Colonic mucosa (tissue), 4 donors: ENCODE data around the gene ABHD14A. TPM values are rescaled to one million over a fixed set of nuclear protein-coding genes. Genes with fewer than 3 reads are reported as not detected.
A peak's percentile ranks its signal among the peaks of the same experiment; 100 is the strongest.
"Not testable (repeated sequence)": the region's sequence is repeated elsewhere in the genome, so short reads cannot be mapped to it uniquely, and the experiment has no call there.

Experiments
- DNase-seq: peaks from one replicate; pipeline ENCODE4 v3.0.0-alpha.2; 2020
- H3K27ac ChIP-seq: fragments of 200-600 bp; one replicate; pipeline ENCODE4 v1.8.0; 2021
- H3K27me3 ChIP-seq: fragments of 200-600 bp; one replicate; pipeline ENCODE4 v1.8.0; 2021
- H3K36me3 ChIP-seq: fragments of 200-600 bp; one replicate; pipeline ENCODE4 v1.8.0; 2021
- H3K4me1 ChIP-seq: fragments of 200-600 bp; one replicate; pipeline ENCODE4 v1.8.0; 2021; ENCODE audit warnings: mild to moderate bottlenecking
- H3K4me3 ChIP-seq: fragments of 200-600 bp; one replicate; pipeline ENCODE4 v1.8.0; 2021
- H3K9ac ChIP-seq, 2 donors: one replicate each; pipeline ENCODE4 v1.7.0; 2013; ENCODE audit warnings: control low read depth in 2 of 2, low read depth in 2 of 2, low read length in 2 of 2
- H3K9me3 ChIP-seq: fragments of 200-600 bp; one replicate; pipeline ENCODE4 v1.8.0; 2021
- CTCF ChIP-seq: fragments of 200-600 bp; IDR thresholded peaks from one replicate; pipeline ENCODE4 v1.8.0; 2022; ENCODE audit warnings: antibody characterized with exemption, mild to moderate bottlenecking
- intact Hi-C: fragments of 100-400 bp; cut with DNase I; formaldehyde crosslinking; loops from one replicate; pipeline ENCODE4 v1.14.1; 2022
- total RNA-seq, 2 donors: library from RNA; stranded (reverse); fragmentation: NEBNext Ultra II Directional in 1 of 2; extraction: Animal tissue kit (Norgen Biotek cat#: 25700) in 1 of 2; gene quantifications; one replicate each; pipeline ENCODE4 v1.2.1, GENCODE V29; 2021
- donor health status: healthy.
- donor health status: DM: no; HTN: no; CAD: no.
- donor health status: DM: no; HTN: no; CAD: no.

Gene ABHD14A
- total RNA-seq, 2 donors from 2014 or later, result 7.4 to 9.6 TPM

DNA sequence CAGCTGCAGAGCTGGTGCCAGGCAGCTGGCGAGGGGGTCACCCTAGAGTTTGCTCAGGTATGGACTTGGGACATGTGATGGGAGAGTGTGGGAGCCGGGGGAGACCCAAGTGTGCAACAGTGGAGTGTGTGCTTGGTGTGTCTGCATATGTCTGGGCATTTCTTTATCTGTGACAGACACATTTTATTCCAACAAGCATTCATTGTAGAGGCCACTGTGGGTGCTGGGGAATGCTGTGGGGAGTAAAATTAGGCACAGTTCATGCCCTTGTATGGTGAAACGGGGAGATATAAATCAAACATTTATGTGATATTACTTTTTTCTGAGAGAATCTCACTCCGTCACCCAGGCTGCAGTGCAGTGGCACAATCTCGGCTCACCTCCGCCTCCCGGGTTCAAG lies 12.7 kb downstream of the ABHD14A start:
- Histone ChIP-seq H3K4me1 (peaks cover 8% of the 10 kb centered on the region), H3K9me3 (no peaks in the 10 kb centered on the region), H3K27me3 (no peaks in the 10 kb centered on the region), H3K36me3 (no peaks in the 10 kb centered on the region), H3K4me3 (no peak overlapping the region), H3K9ac (no peak overlapping the region), H3K27ac (no peak overlapping the region)
- intact Hi-C loops, result no loop called here
- TF ChIP-seq CTCF, result no peak
- no peak for DNase-seq

GRCh38 chr3:51988286-51989146 lies 13.7 kb downstream of the ABHD14A start:
- Histone ChIP-seq H3K9ac (peak overlapping the region in 1 of 2 donors; percentile 7), H3K36me3 (no peaks in the 10 kb centered on the region), H3K27ac (no peak overlapping the region), H3K27me3 (no peaks in the 10 kb centered on the region), H3K9me3 (no peaks in the 10 kb centered on the region), H3K4me3 (no peak overlapping the region), H3K4me1 (peaks cover 8% of the 10 kb centered on the region)
- TF ChIP-seq CTCF, result no peak
- intact Hi-C loops, result no loop called here
- DNase-seq, result no peak

- intact Hi-C loops, H3K4me3 ChIP-seq, H3K9me3 ChIP-seq, H3K27me3 ChIP-seq, H3K36me3 ChIP-seq, H3K4me1 ChIP-seq, DNase-seq, H3K9ac ChIP-seq, H3K27ac ChIP-seq: not testable (repeated sequence)
These were observed 15.7 kb downstream of the ABHD14A start for GRCh38 chr3:51990501-51990971.

- H3K4me1 ChIP-seq, result peaks cover 6% of the 10 kb centered on the region
- H3K27ac ChIP-seq, result no peak overlapping the region
- no peaks in the 10 kb centered on the region for H3K27me3 ChIP-seq
- no peak overlapping the region for H3K4me3 ChIP-seq
- no peaks in the 10 kb centered on the region for H3K9me3 ChIP-seq
- no peak for DNase-seq
- peak overlapping the region; percentile 20 to 46 for H3K9ac ChIP-seq
- intact Hi-C loops, result no loop called here
- no peak for TF ChIP-seq CTCF
- peaks cover 9% of the 10 kb centered on the region for H3K36me3 ChIP-seq
These were observed 17.3 kb downstream of the ABHD14A start for GRCh38 chr3:51992017-51992682.

DNA sequence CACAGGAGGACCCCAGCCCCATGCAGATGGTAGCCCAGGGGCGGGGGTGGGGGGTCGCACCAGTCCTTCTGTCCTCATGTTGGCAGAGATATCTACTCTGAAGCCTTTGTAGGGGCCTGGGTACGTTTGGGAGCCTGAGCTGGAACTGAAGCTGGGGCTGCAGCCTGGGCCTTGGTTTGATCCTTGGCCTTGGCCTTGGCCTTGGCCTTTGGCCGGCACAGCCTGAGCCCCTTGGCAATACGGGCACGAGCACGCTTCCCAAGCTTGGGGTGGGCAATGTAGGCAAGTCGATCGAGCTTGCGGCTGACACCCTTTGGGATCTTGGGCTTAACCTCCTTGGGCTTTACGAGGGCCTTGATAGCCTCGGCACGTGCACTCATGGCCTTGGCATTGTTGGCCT lies 18.8 kb downstream of the ABHD14A start:
- H3K36me3 ChIP-seq, DNase-seq, H3K27ac ChIP-seq, H3K4me3 ChIP-seq, intact Hi-C loops, H3K27me3 ChIP-seq, H3K9me3 ChIP-seq, H3K9ac ChIP-seq, H3K4me1 ChIP-seq: not testable (repeated sequence)

DNA sequence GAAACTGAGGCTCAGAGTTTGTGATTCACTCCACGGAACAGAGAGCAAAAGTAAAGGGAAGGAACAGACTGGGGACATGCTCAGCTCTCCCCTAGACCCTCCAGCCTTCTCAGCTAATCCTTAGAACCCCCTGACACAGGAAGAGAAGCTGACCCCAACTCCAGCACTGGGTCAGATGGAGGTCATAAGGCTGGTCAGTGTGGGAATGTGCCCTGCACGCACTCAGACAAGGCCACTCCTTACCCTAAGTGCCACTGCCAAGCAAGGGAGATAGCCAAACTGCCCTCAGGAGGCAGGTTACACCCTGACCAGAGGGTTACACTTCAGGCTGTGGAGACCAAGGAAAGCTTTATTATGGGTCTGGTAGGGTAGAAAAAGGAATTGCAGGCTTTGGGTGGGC lies 19.7 kb downstream of the ABHD14A start:
- intact Hi-C loops, result no loop called here
- Histone ChIP-seq H3K9ac (peak overlapping the region; percentile 99), H3K4me3 (peak overlapping the region; percentile 75), H3K4me1 (peaks cover 6% of the 10 kb centered on the region), H3K27ac (no peak overlapping the region), H3K36me3 (peaks cover 9% of the 10 kb centered on the region), H3K27me3 (no peaks in the 10 kb centered on the region), H3K9me3 (no peaks in the 10 kb centered on the region)
- no peak for TF ChIP-seq CTCF
- DNase-seq, result no peak
